HG03469 (cell line): ENCODE results near the gene ANAPC10.

Experiments used
- ATAC-seq: cut with Tn5 transposase; IDR thresholded peaks from one replicate; pipeline ENCODE4 v1.9.1; 2021; ENCODE audit warnings: mild to moderate bottlenecking, moderate library complexity, moderate number of reproducible peaks; ENCODE audit not compliant: unreplicated experiment

Gene ANAPC10

GRCh38 chr4:145075742-145076468 lies 22.1 kb downstream of the ANAPC10 start:
- no peak for ATAC-seq

- ATAC-seq, result no peak
These were observed 26.4 kb downstream of the ANAPC10 start for GRCh38 chr4:145071560-145071959.

- no peak for ATAC-seq
These were observed 28.6 kb downstream of the ANAPC10 start for GRCh38 chr4:145069361-145069760.

- no peak for ATAC-seq
These were observed 31.9 kb downstream of the ANAPC10 start for GRCh38 chr4:145066063-145066501.

GRCh38 chr4:145061318-145061920 lies 36.6 kb downstream of the ANAPC10 start:
- peak; percentile 64 for ATAC-seq

- ATAC-seq, result no peak
These were observed 39.7 kb downstream of the ANAPC10 start for GRCh38 chr4:145058256-145058655.

GRCh38 chr4:145056325-145057130 lies 41.5 kb downstream of the ANAPC10 start:
- ATAC-seq, result no peak

GRCh38 chr4:145055533-145056257 lies 42.3 kb downstream of the ANAPC10 start:
- ATAC-seq, result no peak

- ATAC-seq, result no peak
These were observed 48.8 kb downstream of the ANAPC10 start for GRCh38 chr4:145049241-145049640.

- no peak for ATAC-seq
These were observed 49.2 kb downstream of the ANAPC10 start for GRCh38 chr4:145048817-145049216.

GRCh38 chr4:145047151-145047550 lies 50.8 kb downstream of the ANAPC10 start:
- no peak for ATAC-seq

GRCh38 chr4:145045180-145045579 lies 52.8 kb downstream of the ANAPC10 start:
- ATAC-seq, result no peak

- ATAC-seq, result no peak
These were observed 53.7 kb downstream of the ANAPC10 start for GRCh38 chr4:145044341-145044740.

- ATAC-seq, result no peak
These were observed 54.7 kb downstream of the ANAPC10 start for GRCh38 chr4:145043306-145043705.

- ATAC-seq, result no peak
These were observed 55.3 kb downstream of the ANAPC10 start for GRCh38 chr4:145042601-145043285.

GRCh38 chr4:145041378-145041777 lies 56.6 kb downstream of the ANAPC10 start:
- peak; percentile 93 for ATAC-seq

GRCh38 chr4:145035494-145036136 lies 62.4 kb downstream of the ANAPC10 start:
- ATAC-seq, result no peak

GRCh38 chr4:145034727-145035211 lies 63.2 kb downstream of the ANAPC10 start:
- ATAC-seq, result no peak

GRCh38 chr4:145019346-145019745 lies 78.7 kb downstream of the ANAPC10 start:
- ATAC-seq, result no peak

- ATAC-seq, result no peak
These were observed 83.6 kb downstream of the ANAPC10 start for GRCh38 chr4:145014365-145014764.
